Suprapubic skin (tissue), 4 donors: ENCODE measurements around the gene HOXC13. TPM values are rescaled to one million over a fixed set of nuclear protein-coding genes. Genes with fewer than 3 reads are reported as not detected.

Source experiments
- DNase-seq, 2 donors: peaks; one replicate each; pipeline ENCODE4 v3.0.0-alpha.2; 2019; ENCODE audit warnings: low spot score in 2 of 2
- H3K27ac ChIP-seq: fragments of 200-600 bp; sonication (generic); one replicate; pipeline ENCODE4 v1.5.1; 2019
- H3K27me3 ChIP-seq: fragments of 200-600 bp; sonication (generic); one replicate; pipeline ENCODE4 v1.5.1; 2019
- H3K36me3 ChIP-seq: fragments of 200-600 bp; sonication (generic); one replicate; pipeline ENCODE4 v1.5.1; 2019
- H3K4me1 ChIP-seq: fragments of 200-600 bp; sonication (generic); one replicate; pipeline ENCODE4 v1.5.1; 2019
- H3K4me3 ChIP-seq: fragments of 200-600 bp; sonication (generic); one replicate; pipeline ENCODE4 v1.5.1; 2019; ENCODE audit warnings: mild to moderate bottlenecking
- H3K9me3 ChIP-seq: fragments of 200-600 bp; sonication (generic); one replicate; pipeline ENCODE4 v1.5.1; 2019
- EP300 ChIP-seq: sonication (generic); formaldehyde crosslinking; IDR thresholded peaks from one replicate; pipeline ENCODE4 v1.6.1; 2017; ENCODE audit warnings: antibody characterized with exemption
- POLR2A ChIP-seq, 2 donors: fragments of 450-650 bp; IDR thresholded peaks; one replicate each; pipeline ENCODE4 v1.6.1; 2017; ENCODE audit warnings: antibody characterized with exemption in 2 of 2, mild to moderate bottlenecking in 2 of 2, moderate library complexity in 2 of 2
- POLR2AphosphoS5 ChIP-seq, 3 donors: sonication (generic); formaldehyde crosslinking; IDR thresholded peaks; one replicate each; pipeline ENCODE4 v1.6.1; 2017; ENCODE audit warnings: antibody characterized with exemption in 3 of 3
- WGBS: methylation state at CpG from one replicate; pipeline ENCODE4 v1.1.5; 2018; 5-methylcytosine and 5-hydroxymethylcytosine counted together
- total RNA-seq, 4 donors: library from RNA; depleted of rRNA; stranded (reverse); fragments of >200 nt; gene quantifications; one replicate each; pipeline ENCODE4 v1.1.0, GENCODE V29; 2016
- TF ChIP-seq, protein P1 (sequence below), 2 donors: fragments of 200-600 bp in 1 of 2; fragments of 450-650 bp in 1 of 2; sonication (generic) in 1 of 2; IDR thresholded peaks; one replicate each; pipeline ENCODE4 v1.5.1; 2016 to 2019; ENCODE audit warnings: antibody characterized with exemption in 2 of 2, mild to moderate bottlenecking in 1 of 2, moderate library complexity in 1 of 2

HOXC13 gene
- total RNA-seq, 4 donors from 2014 or later: 5.3 to 16.7 (median 10.2) TPM

DNA sequence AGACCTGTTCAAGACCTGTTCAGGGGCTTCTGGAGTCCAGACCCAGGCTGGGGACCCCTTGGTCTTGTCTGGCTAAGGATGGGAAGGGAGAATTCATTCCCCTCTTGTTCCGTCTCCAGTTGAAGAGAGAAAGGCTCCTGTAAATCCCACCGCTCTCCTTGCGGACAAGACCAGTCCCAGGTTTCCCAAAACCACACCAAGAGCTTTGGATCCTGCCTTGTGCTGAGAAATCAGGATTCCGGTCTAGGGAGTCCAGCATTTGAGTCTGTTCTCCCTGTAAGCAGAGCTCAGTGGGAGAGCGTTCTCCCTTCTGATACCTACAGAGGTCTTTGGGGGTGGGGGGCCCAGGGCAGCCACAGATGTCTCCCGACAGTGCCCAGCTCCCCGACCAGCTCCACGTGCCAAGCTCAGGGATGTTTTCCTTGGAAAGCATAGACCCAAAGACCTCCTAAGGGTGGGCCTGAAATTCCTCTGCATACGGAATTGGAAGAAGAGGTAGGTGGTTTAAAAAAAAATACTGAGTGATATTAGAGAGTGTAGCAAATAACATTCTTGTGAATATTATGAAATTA lies 1.9 kb downstream of the HOXC13 start:
- TF ChIP-seq, protein P1, sequence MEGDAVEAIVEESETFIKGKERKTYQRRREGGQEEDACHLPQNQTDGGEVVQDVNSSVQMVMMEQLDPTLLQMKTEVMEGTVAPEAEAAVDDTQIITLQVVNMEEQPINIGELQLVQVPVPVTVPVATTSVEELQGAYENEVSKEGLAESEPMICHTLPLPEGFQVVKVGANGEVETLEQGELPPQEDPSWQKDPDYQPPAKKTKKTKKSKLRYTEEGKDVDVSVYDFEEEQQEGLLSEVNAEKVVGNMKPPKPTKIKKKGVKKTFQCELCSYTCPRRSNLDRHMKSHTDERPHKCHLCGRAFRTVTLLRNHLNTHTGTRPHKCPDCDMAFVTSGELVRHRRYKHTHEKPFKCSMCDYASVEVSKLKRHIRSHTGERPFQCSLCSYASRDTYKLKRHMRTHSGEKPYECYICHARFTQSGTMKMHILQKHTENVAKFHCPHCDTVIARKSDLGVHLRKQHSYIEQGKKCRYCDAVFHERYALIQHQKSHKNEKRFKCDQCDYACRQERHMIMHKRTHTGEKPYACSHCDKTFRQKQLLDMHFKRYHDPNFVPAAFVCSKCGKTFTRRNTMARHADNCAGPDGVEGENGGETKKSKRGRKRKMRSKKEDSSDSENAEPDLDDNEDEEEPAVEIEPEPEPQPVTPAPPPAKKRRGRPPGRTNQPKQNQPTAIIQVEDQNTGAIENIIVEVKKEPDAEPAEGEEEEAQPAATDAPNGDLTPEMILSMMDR (IDR thresholded peaks at IDR 0.05): no peak
- TF ChIP-seq POLR2AphosphoS5 (IDR thresholded peaks at IDR 0.05) (no peak), POLR2A (IDR thresholded peaks at IDR 0.05) (no peak), EP300 (no peak)
- Histone ChIP-seq H3K27me3 (peaks cover 98% of the 10 kb centered on the region), H3K4me3 (peak overlapping the region; percentile 57), H3K27ac (peak overlapping the region; percentile 87), H3K9me3 (no peaks in the 10 kb centered on the region), H3K36me3 (no peaks in the 10 kb centered on the region), H3K4me1 (peaks cover 36% of the 10 kb centered on the region)
- DNase-seq: no peak
- 31% methylated on average over 9 of the region's 9 CpGs for WGBS

DNA sequence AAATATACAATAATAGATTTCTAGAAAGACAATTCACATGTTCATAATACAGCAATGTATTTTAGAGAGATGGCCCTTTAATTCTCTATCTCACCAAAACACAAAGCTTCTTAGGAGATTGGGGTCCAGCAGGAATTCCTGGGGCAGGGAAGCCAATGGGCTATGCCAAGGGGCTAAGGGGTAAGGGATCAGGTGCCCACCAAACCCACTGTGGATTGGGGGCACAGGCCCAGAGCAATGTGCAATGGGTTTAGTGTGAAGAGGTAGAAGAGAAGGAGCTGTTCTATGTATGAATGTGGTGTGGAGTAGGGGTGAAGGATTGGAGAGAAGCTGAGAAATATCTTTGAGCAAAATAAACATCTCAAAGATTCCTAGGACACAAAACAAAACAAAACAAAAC lies 2.6 kb downstream of the HOXC13 start:
- peaks cover 33% of the 10 kb centered on the region for H3K4me1 ChIP-seq
- H3K9me3 ChIP-seq: no peaks in the 10 kb centered on the region
- peak overlapping the region; percentile 57 for H3K4me3 ChIP-seq
- no peaks in the 10 kb centered on the region for H3K36me3 ChIP-seq
- TF ChIP-seq, protein P1 (IDR thresholded peaks at IDR 0.05): no peak
- no peak for TF ChIP-seq POLR2A (IDR thresholded peaks at IDR 0.05)
- TF ChIP-seq POLR2AphosphoS5 (IDR thresholded peaks at IDR 0.05): no peak
- no peak for TF ChIP-seq EP300
- no peak for DNase-seq
- H3K27ac ChIP-seq: no peak overlapping the region
- peaks cover 98% of the 10 kb centered on the region for H3K27me3 ChIP-seq

DNA sequence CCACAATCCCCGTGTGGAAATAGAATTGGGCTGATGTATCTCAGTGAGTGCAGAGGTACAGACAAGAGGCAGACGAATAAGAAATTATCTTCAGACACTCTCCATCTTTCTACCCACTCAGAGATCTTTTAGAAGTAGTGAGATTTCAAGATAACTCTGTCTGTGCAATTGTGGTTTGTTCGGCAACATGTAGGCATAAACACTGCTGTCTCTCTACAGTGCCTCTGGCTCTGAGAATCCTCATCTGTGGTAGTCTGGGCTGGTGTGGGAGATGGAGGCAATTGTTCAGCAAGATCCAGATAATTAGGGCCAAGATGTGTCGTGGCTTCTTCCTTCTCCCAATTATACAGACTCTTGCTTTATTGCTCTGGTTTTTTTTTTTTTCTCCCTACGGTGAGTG lies 3.1 kb downstream of the HOXC13 start:
- peaks cover 98% of the 10 kb centered on the region for H3K27me3 ChIP-seq

DNA sequence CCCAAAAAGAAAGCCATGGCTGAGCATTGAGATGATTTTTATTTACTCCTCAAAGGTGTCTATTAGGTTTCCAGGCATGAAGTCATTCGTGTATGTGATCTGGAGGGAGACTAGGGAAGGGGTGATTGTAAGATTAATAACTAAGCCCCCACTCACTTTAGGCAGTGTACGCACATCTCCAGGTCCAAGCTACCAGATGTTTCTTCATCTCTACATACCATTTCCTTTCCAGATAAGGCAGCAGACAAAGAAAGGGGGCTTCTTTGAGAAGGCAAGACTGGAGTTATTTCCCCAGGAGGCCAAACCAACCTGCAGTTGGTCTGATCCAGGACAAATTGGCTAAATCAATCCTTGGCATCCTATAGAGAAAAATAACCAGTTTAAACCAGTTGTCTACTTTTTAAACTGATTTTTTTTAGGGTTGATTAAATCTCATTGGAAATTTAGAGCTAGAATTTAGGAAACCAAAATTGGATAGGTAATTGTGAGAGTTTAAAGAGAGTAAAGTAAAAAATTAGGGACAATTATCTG lies 3.9 kb downstream of the HOXC13 start:
- H3K4me3 ChIP-seq: peak overlapping the region; percentile 9
- H3K27me3 ChIP-seq: peaks cover 98% of the 10 kb centered on the region
- H3K36me3 ChIP-seq: no peaks in the 10 kb centered on the region
- peaks cover 32% of the 10 kb centered on the region for H3K4me1 ChIP-seq
- no peaks in the 10 kb centered on the region for H3K9me3 ChIP-seq
- 28% methylated on average over 2 of the region's 2 CpGs for WGBS
- TF ChIP-seq POLR2A (IDR thresholded peaks at IDR 0.05): no peak
- TF ChIP-seq, protein P1 (IDR thresholded peaks at IDR 0.05): no peak
- no peak for TF ChIP-seq EP300
- TF ChIP-seq POLR2AphosphoS5 (IDR thresholded peaks at IDR 0.05): no peak
- DNase-seq: no peak
- H3K27ac ChIP-seq: no peak overlapping the region

More for the DNA sequence above, 3.1 kb downstream of the HOXC13 start:
- Histone ChIP-seq H3K36me3 (no peaks in the 10 kb centered on the region), H3K4me3 (peak overlapping the region; percentile 9), H3K27ac (no peak overlapping the region), H3K4me1 (peaks cover 33% of the 10 kb centered on the region), H3K9me3 (no peaks in the 10 kb centered on the region)
- no peak for DNase-seq
- TF ChIP-seq POLR2A (IDR thresholded peaks at IDR 0.05) (no peak), POLR2AphosphoS5 (IDR thresholded peaks at IDR 0.05) (no peak), EP300 (no peak)
- TF ChIP-seq, protein P1 (IDR thresholded peaks at IDR 0.05): no peak
- WGBS: 12% methylated on average over 5 of the region's 5 CpGs

DNA sequence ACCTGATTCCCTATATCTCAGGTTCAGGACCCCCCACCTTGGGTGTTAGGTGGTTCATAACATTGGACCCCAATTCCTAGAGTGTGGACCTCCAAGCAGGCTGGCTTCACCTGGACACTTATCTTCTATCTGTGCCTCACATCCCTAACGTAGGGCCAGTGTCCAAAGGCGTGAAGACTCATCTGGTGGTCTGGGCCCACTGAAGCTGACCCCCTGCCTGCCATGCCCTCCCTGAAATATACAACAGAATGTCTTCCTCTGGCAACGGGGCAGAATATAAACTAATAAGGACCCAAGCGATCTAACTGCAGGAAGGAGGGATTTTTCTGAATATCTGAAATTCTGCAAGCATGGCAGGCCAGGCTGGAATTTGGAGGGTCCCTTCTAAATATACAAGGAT lies 5.6 kb downstream of the HOXC13 start:
- no peak overlapping the region for H3K27ac ChIP-seq
- peaks cover 19% of the 10 kb centered on the region for H3K4me1 ChIP-seq
- no peaks in the 10 kb centered on the region for H3K9me3 ChIP-seq
- TF ChIP-seq POLR2A (IDR thresholded peaks at IDR 0.05): no peak
- TF ChIP-seq, protein P1 (IDR thresholded peaks at IDR 0.05): no peak
- no peak for TF ChIP-seq EP300
- no peak for TF ChIP-seq POLR2AphosphoS5 (IDR thresholded peaks at IDR 0.05)
- WGBS: 33% methylated on average over 4 of the region's 4 CpGs
- DNase-seq: no peak
- H3K36me3 ChIP-seq: no peaks in the 10 kb centered on the region
- H3K4me3 ChIP-seq: no peak overlapping the region
- peaks cover 98% of the 10 kb centered on the region for H3K27me3 ChIP-seq
